OCI-LY3 (cell line): ENCODE data around the gene TTC9B.

ENCODE experiments used
- H2AFZ ChIP-seq: fragments of 200-600, 300-600 bp; shearing (Covaris generic); 2 replicates; pipeline ENCODE4 v1.6.0; 2014; ENCODE audit warnings: antibody characterized with exemption, low read depth, low read length
- H3K27ac ChIP-seq: fragments of 200-600, 300-600 bp; sonication (generic); 2 replicates; pipeline ENCODE4 v1.5.1; 2014; ENCODE audit warnings: mild to moderate bottlenecking, low read length, moderate library complexity, mixed read lengths
- H3K27me3 ChIP-seq: fragments of 200-600, 300-600 bp; sonication (generic); 2 replicates; pipeline ENCODE4 v1.6.1; 2014; ENCODE audit warnings: low read depth, low read length, mixed read lengths
- H3K36me3 ChIP-seq: fragments of 200-600, 300-600 bp; sonication (generic); replicated peaks from 2 replicates; pipeline ENCODE3; 2014; ENCODE audit warnings: low read depth, low read length, mixed read lengths
- H3K4me1 ChIP-seq: fragments of 300-600, 200-600 bp; sonication (generic); 2 replicates; pipeline ENCODE4 v1.6.1; 2014; ENCODE audit warnings: low read length, mixed read lengths
- H3K4me2 ChIP-seq: fragments of 200-600, 300-600 bp; sonication (generic); 2 replicates; pipeline ENCODE4 v1.6.1; 2014; ENCODE audit warnings: low read length, mixed read lengths
- H3K4me3 ChIP-seq: fragments of 300-600, 200-600 bp; sonication (generic); 2 replicates; pipeline ENCODE4 v1.5.1; 2014; ENCODE audit warnings: antibody characterized with exemption, mild to moderate bottlenecking, low read length, moderate library complexity
- H3K79me2 ChIP-seq: fragments of 300-600, 200-600 bp; shearing (Covaris generic); 2 replicates; pipeline ENCODE4 v1.6.1; 2014; ENCODE audit warnings: mild to moderate bottlenecking, low read length, mixed read lengths
- H3K9ac ChIP-seq: fragments of 300-600, 200-600 bp; shearing (Covaris generic); 2 replicates; pipeline ENCODE4 v1.6.0; 2014; ENCODE audit warnings: mild to moderate bottlenecking, low read length, moderate library complexity
- H3K9me3 ChIP-seq: fragments of 200-600, 300-600 bp; shearing (Covaris generic); 2 replicates; pipeline ENCODE4 v1.6.1; 2014; ENCODE audit warnings: low read length, mixed read lengths; ENCODE audit not compliant: insufficient read depth
- H4K20me1 ChIP-seq: fragments of 200-600, 300-600 bp; sonication (generic); 2 replicates; pipeline ENCODE4 v1.6.1; 2016; ENCODE audit warnings: low read length, mixed read lengths; ENCODE audit not compliant: insufficient read depth
- CTCF ChIP-seq: fragments of 200-600, 300-600 bp; sonication (generic); IDR thresholded peaks from 2 replicates; pipeline ENCODE4 v1.5.1; 2014; ENCODE audit warnings: antibody characterized with exemption, low read length, low read depth
- EZH2phosphoT487 ChIP-seq: fragments of 200-600 bp; shearing (Covaris generic); IDR thresholded peaks from 2 replicates; pipeline ENCODE4 v1.6.1; 2018; ENCODE audit warnings: antibody characterized with exemption, mixed run types, low read depth

Gene TTC9B

DNA sequence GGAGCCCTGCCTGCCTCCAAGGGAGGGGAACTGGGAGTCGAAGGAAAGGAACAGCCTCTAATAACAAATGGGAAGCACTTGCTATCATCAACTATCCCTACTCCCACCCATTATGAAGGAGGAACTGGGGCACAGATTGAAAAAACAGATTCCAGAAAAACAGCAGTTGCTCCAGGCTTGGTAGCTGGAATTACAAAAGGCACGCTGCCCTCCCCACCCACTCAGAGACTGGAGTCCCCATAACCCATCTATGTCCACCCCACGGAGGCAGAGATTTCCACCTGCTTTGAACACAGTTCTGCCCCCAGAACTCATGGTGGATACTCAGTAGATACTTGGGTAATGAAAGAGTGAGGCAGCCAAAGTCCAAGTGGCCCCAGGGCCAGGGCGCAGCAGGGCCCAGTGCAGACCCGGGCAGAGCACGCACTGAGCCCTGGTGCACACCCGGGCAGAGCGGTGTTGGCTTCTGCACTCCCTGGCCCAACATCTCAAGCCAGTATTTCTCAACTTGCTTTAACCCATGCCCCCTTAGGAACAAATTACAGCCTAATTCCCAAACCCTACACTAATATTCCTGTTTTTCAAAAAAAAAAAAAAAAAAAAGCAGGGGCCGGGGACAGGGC, 27.4 kb upstream of the TTC9B start:
- Histone ChIP-seq H3K4me1 (no peaks in the 10 kb centered on the region), H3K4me2 (no peak overlapping the region), H3K9ac (no peak overlapping the region), H3K27ac (no peak overlapping the region), H3K4me3 (no peak overlapping the region), H4K20me1 (peaks cover 22% of the 10 kb centered on the region), H3K27me3 (no peaks in the 10 kb centered on the region), H3K79me2 (no peaks in the 10 kb centered on the region), H3K36me3 (peaks cover 13% of the 10 kb centered on the region), H3K9me3 (no peaks in the 10 kb centered on the region), H2AFZ (no peak overlapping the region)
- TF ChIP-seq EZH2phosphoT487 (no peak), CTCF (no peak)

DNA sequence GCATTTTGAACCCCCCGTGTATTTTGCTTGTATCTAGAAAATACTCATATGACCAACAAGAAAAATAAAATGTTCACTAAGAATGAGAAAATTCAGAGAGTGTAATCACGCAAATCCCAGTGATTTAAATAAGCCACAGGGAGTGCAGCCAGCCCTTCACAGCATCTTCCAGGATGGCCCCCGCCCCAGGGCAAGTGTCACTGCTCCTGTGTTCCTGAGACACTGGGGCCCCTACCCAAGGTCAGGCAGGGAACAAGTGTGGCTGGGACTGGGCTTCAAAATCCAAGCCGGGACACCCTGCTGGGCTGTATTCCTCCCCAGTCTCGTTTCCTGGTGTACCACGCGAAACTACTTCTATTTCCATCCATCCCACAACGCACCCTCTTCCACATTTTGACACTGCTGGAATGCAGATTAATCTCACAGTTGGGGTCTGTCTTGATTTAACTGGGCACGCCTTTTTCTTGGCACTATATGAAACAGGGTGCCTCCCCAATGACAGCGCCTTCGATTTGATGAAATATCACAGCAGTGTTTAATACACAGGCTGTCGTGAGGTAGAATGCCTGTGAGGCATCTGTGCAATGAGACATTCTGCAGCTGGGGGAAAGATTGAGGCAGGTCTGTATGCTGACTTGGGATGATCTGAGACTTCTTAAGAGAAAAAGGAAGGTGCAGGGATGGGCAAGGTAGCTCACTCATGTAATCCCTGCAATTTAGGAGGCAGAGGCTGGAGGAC, 26.6 kb upstream of the TTC9B start:
- Histone ChIP-seq H3K79me2 (no peaks in the 10 kb centered on the region), H3K4me2 (no peak overlapping the region), H2AFZ (no peak overlapping the region), H3K4me3 (no peak overlapping the region), H3K4me1 (no peaks in the 10 kb centered on the region), H3K9ac (no peak overlapping the region), H3K27ac (no peak overlapping the region), H4K20me1 (peaks cover 22% of the 10 kb centered on the region; the same call in 1 of the 2 replicates), H3K27me3 (no peaks in the 10 kb centered on the region), H3K9me3 (no peaks in the 10 kb centered on the region), H3K36me3 (peaks cover 19% of the 10 kb centered on the region)
- TF ChIP-seq CTCF (no peak), EZH2phosphoT487 (no peak)

GRCh38 chr19:40243181-40243580, 25.0 kb upstream of the TTC9B start:
- H4K20me1 ChIP-seq = peaks cover 18% of the 10 kb centered on the region; the same call in 1 of the 2 replicates

More at GRCh38 chr19:40243181-40243580, 25.0 kb upstream of the TTC9B start:
- no peak overlapping the region for H3K4me2 ChIP-seq
- no peaks in the 10 kb centered on the region for H3K9me3 ChIP-seq
- no peak overlapping the region for H3K27ac ChIP-seq
- TF ChIP-seq EZH2phosphoT487 (no peak), CTCF (no peak)
- H3K36me3 ChIP-seq = peaks cover 31% of the 10 kb centered on the region
- no peaks in the 10 kb centered on the region for H3K4me1 ChIP-seq
- H3K9ac ChIP-seq = no peak overlapping the region
- no peaks in the 10 kb centered on the region for H3K27me3 ChIP-seq
- no peaks in the 10 kb centered on the region for H3K79me2 ChIP-seq
- no peak overlapping the region for H2AFZ ChIP-seq
- H3K4me3 ChIP-seq = no peak overlapping the region
